Cardiac fibroblast (primary cell): ENCODE data around the gene SLC15A4.

Source experiments
- DNase-seq, 2 donors: peaks; one replicate each; pipeline versions ENCODE4 v3.0.0 to v3.0.0-alpha.2; 2010; ENCODE audit warnings: low read depth in 2 of 2
- H3K4me3 ChIP-seq, 2 donors: replicated peaks in 1 of 2; 1 replicate in 1 of 2; 2 replicates in 1 of 2; pipeline ENCODE4 v1.5.1; 2011; ENCODE audit warnings: low read depth in 2 of 2, low read length in 2 of 2, mild to moderate bottlenecking in 2 of 2, moderate library complexity in 1 of 2
- CTCF ChIP-seq: IDR thresholded peaks from one replicate; pipeline ENCODE4 v1.5.1; 2011; ENCODE audit warnings: low read depth, mild to moderate bottlenecking, low read length, inconsistent platforms

Gene SLC15A4

GRCh38 chr12:128798571-128799341, 25.0 kb downstream of the SLC15A4 start:
- TF ChIP-seq CTCF, result no peak
- DNase-seq, result no peak
- H3K4me3 ChIP-seq, result no peak overlapping the region

GRCh38 chr12:128797119-128798118, 26.3 kb downstream of the SLC15A4 start:
- no peak overlapping the region for H3K4me3 ChIP-seq
- peak in 1 of 2 donors; percentile 75 for DNase-seq
- no peak for TF ChIP-seq CTCF

- DNase-seq, result no peak
- no peak for TF ChIP-seq CTCF
- H3K4me3 ChIP-seq, result no peak overlapping the region
Measured at GRCh38 chr12:128796439-128797118, 27.2 kb downstream of the SLC15A4 start.

- DNase-seq, result no peak
- TF ChIP-seq CTCF, result no peak
- no peak overlapping the region for H3K4me3 ChIP-seq
Measured at GRCh38 chr12:128795530-128796361, 28.0 kb downstream of the SLC15A4 start.

GRCh38 chr12:128794661-128795529, 28.9 kb downstream of the SLC15A4 start:
- no peak for DNase-seq
- no peak for TF ChIP-seq CTCF
- no peak overlapping the region for H3K4me3 ChIP-seq
